ENCODE data around the gene EIF4ENIF1.
"Not testable (repeated sequence)": the region's sequence is repeated elsewhere in the genome, so short reads cannot be mapped to it uniquely, and the experiment has no call there.

The EIF4ENIF1 gene

GRCh38 chr22:31489632-31490495, at the start of gene EIF4ENIF1:
Gene EIF4ENIF1 (minus strand): TSS chr22:31489842. CDS start chr22:31488718, 1,124 bp downstream.
- DNase-seq (ENCODE audit: low read depth): peak; percentile 78

GRCh38 chr22:31538815-31539214, 49.2 kb upstream of the EIF4ENIF1 start:
- peak; percentile 16 for DNase-seq (ENCODE audit: low read depth)

GRCh38 chr22:31537019-31537535, 47.4 kb upstream of the EIF4ENIF1 start:
- DNase-seq (ENCODE audit: low read depth): peak; percentile 17

- no peak for DNase-seq (ENCODE audit: low read depth)
Measured at GRCh38 chr22:31533374-31533773, 43.7 kb upstream of the EIF4ENIF1 start.

- no peak for DNase-seq (ENCODE audit: low read depth)
Measured at GRCh38 chr22:31532060-31532459, 42.4 kb upstream of the EIF4ENIF1 start.

- no peak for DNase-seq (ENCODE audit: low read depth)
Measured at GRCh38 chr22:31530823-31531195, 41.2 kb upstream of the EIF4ENIF1 start.

- peak; percentile 1 for DNase-seq (ENCODE audit: low read depth)
Measured at GRCh38 chr22:31526270-31526669, 36.6 kb upstream of the EIF4ENIF1 start.

- not testable (repeated sequence) for DNase-seq (ENCODE audit: low read depth)
Measured at GRCh38 chr22:31524132-31524531, 34.5 kb upstream of the EIF4ENIF1 start.

- no peak for DNase-seq (ENCODE audit: low read depth)
Measured at GRCh38 chr22:31520051-31520450, 30.4 kb upstream of the EIF4ENIF1 start.

- no peak for DNase-seq (ENCODE audit: low read depth)
Measured at GRCh38 chr22:31509061-31509762, 19.6 kb upstream of the EIF4ENIF1 start.

GRCh38 chr22:31508536-31508935, 18.9 kb upstream of the EIF4ENIF1 start:
- DNase-seq (ENCODE audit: low read depth): no peak

- not testable (repeated sequence) for DNase-seq (ENCODE audit: low read depth)
Measured at GRCh38 chr22:31507517-31507916, 17.9 kb upstream of the EIF4ENIF1 start.

- no peak for DNase-seq (ENCODE audit: low read depth)
Measured at GRCh38 chr22:31504282-31504681, 14.6 kb upstream of the EIF4ENIF1 start.

- no peak for DNase-seq (ENCODE audit: low read depth)
Measured at GRCh38 chr22:31503211-31503964, 13.7 kb upstream of the EIF4ENIF1 start.

GRCh38 chr22:31501738-31502137, 12.1 kb upstream of the EIF4ENIF1 start:
- no peak for DNase-seq (ENCODE audit: low read depth)

GRCh38 chr22:31497148-31497938, 7.7 kb upstream of the EIF4ENIF1 start:
- no peak for DNase-seq (ENCODE audit: low read depth)

- peak; percentile 15 for DNase-seq (ENCODE audit: low read depth)
Measured at GRCh38 chr22:31496735-31497146, 7.1 kb upstream of the EIF4ENIF1 start.

- peak; percentile 95 for DNase-seq (ENCODE audit: low read depth)
Measured at GRCh38 chr22:31496007-31496734, 6.5 kb upstream of the EIF4ENIF1 start, which contains the start of gene SFI1. Gene SFI1 (plus strand): TSS chr22:31496536. CDS start chr22:31508285, 11,749 bp downstream.

- DNase-seq (ENCODE audit: low read depth): no peak
Measured at GRCh38 chr22:31495343-31495742, 5.7 kb upstream of the EIF4ENIF1 start.

GRCh38 chr22:31493355-31493754, 3.7 kb upstream of the EIF4ENIF1 start:
- not testable (repeated sequence) for DNase-seq (ENCODE audit: low read depth)

GRCh38 chr22:31492151-31492550, 2.5 kb upstream of the EIF4ENIF1 start:
- DNase-seq (ENCODE audit: low read depth): no peak
